ENCODE data around the gene IFNA10. TPM values are rescaled to one million over a fixed set of nuclear protein-coding genes. Genes with fewer than 3 reads are reported as not detected.
"Not testable (repeated sequence)": the region's sequence is repeated elsewhere in the genome, so short reads cannot be mapped to it uniquely, and the experiment has no call there.

Gene IFNA10
- total and polyA plus RNA-seq, 2 donors = not detected

DNA sequence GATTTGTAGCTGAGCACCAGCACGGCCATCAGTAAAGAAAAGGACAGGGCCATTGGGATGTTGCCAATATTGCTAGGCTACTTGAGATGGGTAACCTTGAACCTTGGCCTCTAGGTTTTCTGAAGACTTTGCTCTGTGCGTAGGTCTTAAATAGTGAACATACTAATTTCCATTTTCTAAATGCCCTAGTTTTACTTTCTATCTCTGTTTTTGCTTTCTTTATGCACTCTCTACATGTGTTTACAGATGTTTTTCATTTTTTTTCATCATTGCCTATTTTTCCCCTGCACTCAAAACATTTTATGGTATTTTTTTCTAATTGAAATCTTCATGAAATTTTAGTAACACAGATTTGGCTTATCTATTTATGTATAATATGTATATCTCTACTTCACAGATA is 40.4 kb downstream of the IFNA10 start, which contains the start of gene IFNA21:
Gene IFNA21, minus strand, starts transcription at position 101 of the 400 bp plus-strand sequence. Its CDS starts 48 bp downstream, at position 53.
- not testable (repeated sequence) for H3K4me1 ChIP-seq (ENCODE audit: control insufficient read depth in 2 of 2, insufficient read depth in 2 of 2, low read length in 2 of 2); H3K36me3 ChIP-seq (ENCODE audit: control insufficient read depth in 2 of 2, insufficient read depth in 2 of 2, low read length in 1 of 2); H3K9me3 ChIP-seq (ENCODE audit: control insufficient read depth in 2 of 2, insufficient read depth in 1 of 2, low read length in 1 of 2); H3K4me3 ChIP-seq (ENCODE audit: low read length in 2 of 2); H3K27ac ChIP-seq (ENCODE audit: low read depth in 1 of 2, low read length in 1 of 2); H3K27me3 ChIP-seq (ENCODE audit: control insufficient read depth in 2 of 2, insufficient read depth in 1 of 2, low read length in 1 of 2); DNase-seq (ENCODE audit: low read depth in 6 of 9, low spot score in 9 of 9)
- WGBS = 91% methylated on average over 2 of the region's 2 CpGs

DNA sequence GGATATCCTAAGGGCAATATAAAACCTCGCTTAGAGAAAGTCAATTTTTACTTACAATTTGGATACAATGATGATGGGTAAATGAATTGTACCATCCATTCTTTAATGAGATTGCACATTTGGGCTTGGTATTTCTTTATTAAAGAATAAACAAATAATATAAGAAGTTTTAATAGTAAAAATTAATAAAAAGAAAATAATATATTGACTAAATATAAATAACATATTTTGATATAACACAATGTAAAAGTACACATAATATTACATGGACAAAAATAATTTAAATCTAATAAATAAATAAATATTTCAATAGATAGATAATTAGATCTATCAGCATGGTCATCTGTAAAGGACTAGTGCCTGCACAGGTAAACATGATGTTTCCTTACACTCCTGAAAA is 41.4 kb downstream of the IFNA10 start:
- Histone ChIP-seq H3K4me3 (ENCODE audit: low read length in 2 of 2) (no peak overlapping the region), H3K4me1 (ENCODE audit: control insufficient read depth in 2 of 2, insufficient read depth in 2 of 2, low read length in 2 of 2) (no peaks in the 10 kb centered on the region), H3K36me3 (ENCODE audit: control insufficient read depth in 2 of 2, insufficient read depth in 2 of 2, low read length in 1 of 2) (no peaks in the 10 kb centered on the region), H3K27me3 (ENCODE audit: control insufficient read depth in 2 of 2, insufficient read depth in 1 of 2, low read length in 1 of 2) (no peaks in the 10 kb centered on the region), H3K9me3 (ENCODE audit: control insufficient read depth in 2 of 2, insufficient read depth in 1 of 2, low read length in 1 of 2) (no peaks in the 10 kb centered on the region), H3K27ac (ENCODE audit: low read depth in 1 of 2, low read length in 1 of 2) (no peak overlapping the region)
- no peak for DNase-seq (ENCODE audit: low read depth in 6 of 9, low spot score in 9 of 9)
- 99% methylated on average over 1 of the region's 1 CpG for WGBS

- peak in 3 of 9 donors; percentile 5 to 50 (median 18) for DNase-seq (ENCODE audit: low read depth in 6 of 9, low spot score in 9 of 9)
- WGBS = 12% methylated on average over 1 of the region's 1 CpG
- H3K4me1 ChIP-seq (ENCODE audit: control insufficient read depth in 2 of 2, insufficient read depth in 2 of 2, low read length in 2 of 2) = no peaks in the 10 kb centered on the region
Measured at GRCh38 chr9:21160178-21160577, 46.8 kb downstream of the IFNA10 start.

More at GRCh38 chr9:21160178-21160577, 46.8 kb downstream of the IFNA10 start:
- Histone ChIP-seq H3K27me3 (ENCODE audit: control insufficient read depth in 2 of 2, insufficient read depth in 1 of 2, low read length in 1 of 2) (no peaks in the 10 kb centered on the region), H3K36me3 (ENCODE audit: control insufficient read depth in 2 of 2, insufficient read depth in 2 of 2, low read length in 1 of 2) (no peaks in the 10 kb centered on the region), H3K9me3 (ENCODE audit: control insufficient read depth in 2 of 2, insufficient read depth in 1 of 2, low read length in 1 of 2) (no peaks in the 10 kb centered on the region), H3K4me3 (ENCODE audit: low read length in 2 of 2) (no peak overlapping the region), H3K27ac (ENCODE audit: low read depth in 1 of 2, low read length in 1 of 2) (no peak overlapping the region)

Other genes starting within 250 kb of the IFNA10 start
- 6.2 TPM for gene HACD4, start 175.5 kb downstream of the IFNA10 start, total RNA-seq
- gene HACD4, start 175.5 kb downstream of the IFNA10 start, polyA plus RNA-seq = 5.2 TPM
- 0.05 TPM for gene IFNB1, start 129.2 kb downstream of the IFNA10 start, total RNA-seq
- gene IFNB1, start 129.2 kb downstream of the IFNA10 start, polyA plus RNA-seq = 0.11 TPM
- gene IFNW1, start 65.3 kb downstream of the IFNA10 start, total RNA-seq = not detected
- not detected for gene IFNW1, start 65.3 kb downstream of the IFNA10 start, polyA plus RNA-seq
- gene IFNA21, start 40.5 kb downstream of the IFNA10 start, total RNA-seq = not detected
- 0.02 TPM for gene IFNA21, start 40.5 kb downstream of the IFNA10 start, polyA plus RNA-seq
- not detected for gene IFNA4, start 19.6 kb downstream of the IFNA10 start, total RNA-seq
- gene IFNA4, start 19.6 kb downstream of the IFNA10 start, polyA plus RNA-seq = not detected
- gene IFNA7, start 4.9 kb downstream of the IFNA10 start, total RNA-seq = not detected
- gene IFNA7, start 4.9 kb downstream of the IFNA10 start, polyA plus RNA-seq = not detected
- not detected for gene IFNA16, start 10.2 kb upstream of the IFNA10 start, total RNA-seq
- not detected for gene IFNA16, start 10.2 kb upstream of the IFNA10 start, polyA plus RNA-seq
- gene IFNA17, start 21.1 kb upstream of the IFNA10 start, total RNA-seq = not detected
- gene IFNA17, start 21.1 kb upstream of the IFNA10 start, polyA plus RNA-seq = not detected
- gene IFNA14, start 32.9 kb upstream of the IFNA10 start, total RNA-seq = not detected
- not detected for gene IFNA14, start 32.9 kb upstream of the IFNA10 start, polyA plus RNA-seq
- not detected for gene IFNA5, start 98.2 kb upstream of the IFNA10 start, total RNA-seq
- not detected for gene IFNA5, start 98.2 kb upstream of the IFNA10 start, polyA plus RNA-seq
- gene KLHL9, start 128.3 kb upstream of the IFNA10 start, total RNA-seq = 24.8 TPM
- 14.4 TPM for gene KLHL9, start 128.3 kb upstream of the IFNA10 start, polyA plus RNA-seq
- not detected for gene IFNA6, start 143.7 kb upstream of the IFNA10 start, total RNA-seq
- not detected for gene IFNA6, start 143.7 kb upstream of the IFNA10 start, polyA plus RNA-seq
- not detected for gene IFNA13, start 160.9 kb upstream of the IFNA10 start, total RNA-seq
- 0.02 TPM for gene IFNA13, start 160.9 kb upstream of the IFNA10 start, polyA plus RNA-seq
- not detected for gene IFNA2, start 178.3 kb upstream of the IFNA10 start, total RNA-seq
- gene IFNA2, start 178.3 kb upstream of the IFNA10 start, polyA plus RNA-seq = not detected
- gene IFNA8, start 202.0 kb upstream of the IFNA10 start, total RNA-seq = not detected
- gene IFNA8, start 202.0 kb upstream of the IFNA10 start, polyA plus RNA-seq = not detected
- not detected for gene IFNA1, start 233.3 kb upstream of the IFNA10 start, total RNA-seq
- gene IFNA1, start 233.3 kb upstream of the IFNA10 start, polyA plus RNA-seq = 0.05 TPM